ENCODE data around the gene OR52I2.

Gene OR52I2

GRCh38 chr11:4607781-4608666 is 26.5 kb downstream of the OR52I2 start, which contains the start of gene TRIM68:
Gene TRIM68 (minus strand): TSS chr11:4608231. CDS start chr11:4605504, 2,727 bp downstream.
- peak; percentile 96 to 97 for DNase-seq

GRCh38 chr11:4610258-4610935 is 28.9 kb downstream of the OR52I2 start:
- peak in 1 of 2 donors; percentile 9 for DNase-seq

- DNase-seq = no peak
Observed at GRCh38 chr11:4611986-4612385, 30.4 kb downstream of the OR52I2 start.

GRCh38 chr11:4615856-4616444 is 34.4 kb downstream of the OR52I2 start:
- DNase-seq = no peak

- no peak for DNase-seq
Observed at GRCh38 chr11:4619514-4619913, 38.0 kb downstream of the OR52I2 start.

GRCh38 chr11:4626207-4627099 is 44.9 kb downstream of the OR52I2 start:
- peak; percentile 53 to 72 for DNase-seq

- DNase-seq = no peak
Observed at GRCh38 chr11:4636136-4636535, 54.6 kb downstream of the OR52I2 start.

GRCh38 chr11:4636962-4637661 is 55.6 kb downstream of the OR52I2 start, which contains the start of gene OR51D1:
Gene OR51D1 (plus strand): TSS chr11:4637477. CDS start chr11:4639791, 2,314 bp downstream.
- peak; percentile 53 to 66 for DNase-seq

- no peak for DNase-seq
Observed at GRCh38 chr11:4637662-4638047, 56.1 kb downstream of the OR52I2 start.

GRCh38 chr11:4639931-4640330 is 58.4 kb downstream of the OR52I2 start:
- DNase-seq = no peak

- DNase-seq = no peak
Observed at GRCh38 chr11:4641501-4641900, 60.0 kb downstream of the OR52I2 start.

GRCh38 chr11:4642043-4642442 is 60.5 kb downstream of the OR52I2 start:
- DNase-seq = no peak
